SK-N-SH treated with all-trans-retinoic acid at 6 μM for 48 hours (cell line): ENCODE data around the gene CRAMP1.

Experiments
- ATAC-seq: fragments of 200-7000 bp; cut with Tn5 transposase; 3 replicates; pipeline ENCODE4 v1.9.1; 2020; ENCODE audit warnings: mild to moderate bottlenecking, moderate library complexity
- ARNTL ChIP-seq: fragments of 450-650 bp; formaldehyde crosslinking; IDR thresholded peaks from 2 replicates; pipeline ENCODE4 v1.5.0; 2020; ENCODE audit warnings: low read depth, mild to moderate bottlenecking, moderate library complexity, borderline replicate concordance
- BACH2 ChIP-seq: fragments of 250-450 bp; sonication (Bioruptor Pico); IDR thresholded peaks from 2 replicates; pipeline ENCODE4 v1.9.0; 2021; ENCODE audit warnings: mild to moderate bottlenecking, borderline replicate concordance
- CSDC2 ChIP-seq: fragments of 250-450 bp; sonication (Bioruptor Pico); IDR thresholded peaks from 2 replicates; pipeline ENCODE4 v1.5.0; 2020; ENCODE audit warnings: mild to moderate bottlenecking, moderate library complexity
- GLIS3 ChIP-seq: fragments of 250-450 bp; sonication (Bioruptor Pico); IDR thresholded peaks from 2 replicates; pipeline ENCODE4 v1.5.0; 2020; ENCODE audit warnings: mild to moderate bottlenecking, moderate library complexity
- ISL1 ChIP-seq: fragments of 250-450 bp; sonication (Bioruptor Pico); IDR thresholded peaks from 2 replicates; pipeline ENCODE4 v2.1.2; 2022; ENCODE audit warnings: mild to moderate bottlenecking, moderate library complexity
- OSR1 ChIP-seq: fragments of 250-450 bp; sonication (Bioruptor Pico); IDR thresholded peaks from 2 replicates; pipeline ENCODE4 v1.8.0; 2022; ENCODE audit warnings: moderate library complexity, mild to moderate bottlenecking, inconsistent platforms
- PATZ1 ChIP-seq: fragments of 250-450 bp; sonication (Bioruptor Pico); IDR thresholded peaks from 2 replicates; pipeline ENCODE4 v1.8.0; 2020; ENCODE audit warnings: mild to moderate bottlenecking, moderate library complexity, borderline replicate concordance
- POU6F1 ChIP-seq: fragments of 250-450 bp; sonication (Bioruptor Pico); IDR thresholded peaks from 2 replicates; pipeline ENCODE4 v1.8.0; 2021; ENCODE audit warnings: low read depth, mild to moderate bottlenecking, moderate library complexity, borderline replicate concordance
- PPARA ChIP-seq: fragments of 250-450 bp; sonication (Bioruptor Pico); IDR thresholded peaks from 2 replicates; pipeline ENCODE4 v1.5.0; 2020; ENCODE audit warnings: mild to moderate bottlenecking, borderline replicate concordance
- RARB ChIP-seq: fragments of 250-450 bp; sonication (Bioruptor Pico); IDR thresholded peaks from 2 replicates; pipeline ENCODE4 v1.8.0; 2021; ENCODE audit warnings: mild to moderate bottlenecking, moderate library complexity
- SNAI2 ChIP-seq: fragments of 250-450 bp; sonication (Bioruptor Pico); IDR thresholded peaks from 2 replicates; pipeline ENCODE4 v1.5.0; 2020; ENCODE audit warnings: mild to moderate bottlenecking, moderate library complexity
- TOX ChIP-seq: fragments of 250-450 bp; sonication (Bioruptor Pico); IDR thresholded peaks from 2 replicates; pipeline ENCODE4 v1.8.0; 2021; ENCODE audit warnings: mild to moderate bottlenecking, moderate library complexity, borderline replicate concordance
- TSHZ2 ChIP-seq: fragments of 250-450 bp; sonication (Bioruptor Pico); IDR thresholded peaks from 2 replicates; pipeline ENCODE4 v1.5.0; 2020; ENCODE audit warnings: mild to moderate bottlenecking, moderate library complexity
- ZC3H10 ChIP-seq: fragments of 250-450 bp; sonication (Bioruptor Pico); IDR thresholded peaks from 2 replicates; pipeline ENCODE4 v1.5.1; 2021; ENCODE audit warnings: mild to moderate bottlenecking, moderate library complexity
- ZFP3 ChIP-seq: fragments of 250-450 bp; sonication (Bioruptor Pico); IDR thresholded peaks from 2 replicates; pipeline ENCODE4 v1.5.0; 2020; ENCODE audit warnings: mild to moderate bottlenecking, moderate library complexity
- ZFP30 ChIP-seq: fragments of 450-650 bp; formaldehyde crosslinking; IDR thresholded peaks from 2 replicates; pipeline ENCODE4 v1.5.0; 2022; ENCODE audit warnings: mild to moderate bottlenecking, moderate library complexity
- ZNF565 ChIP-seq: fragments of 450-650 bp; formaldehyde crosslinking; conservative IDR thresholded peaks from 2 replicates; pipeline ENCODE4 v1.5.0; 2020; ENCODE audit warnings: low read depth, mild to moderate bottlenecking, moderate library complexity
- ZNF70 ChIP-seq: fragments of 450-650 bp; formaldehyde crosslinking; IDR thresholded peaks from 2 replicates; pipeline ENCODE4 v1.5.0; 2020; ENCODE audit warnings: mild to moderate bottlenecking, moderate library complexity
- TF ChIP-seq, protein P1 (sequence below): fragments of 250-450 bp; sonication (Bioruptor Pico); IDR thresholded peaks from 2 replicates; pipeline ENCODE4 v1.5.1; 2021; ENCODE audit warnings: mild to moderate bottlenecking, moderate library complexity
- TF ChIP-seq, protein P2 (sequence below): fragments of 250-450 bp; sonication (Bioruptor Pico); IDR thresholded peaks from 2 replicates; pipeline ENCODE4 v1.5.1; 2020; ENCODE audit warnings: low read depth, mild to moderate bottlenecking, moderate library complexity

CRAMP1 gene

GRCh38 chr16:1666316-1666715 is 54.2 kb downstream of the CRAMP1 start:
- TF ChIP-seq PATZ1 (no peak), POU6F1 (CRISPR knock-in tag) (no peak), SNAI2 (CRISPR knock-in tag) (no peak), ARNTL (no peak), RARB (CRISPR knock-in tag) (no peak), ZFP3 (CRISPR knock-in tag) (no peak), GLIS3 (CRISPR knock-in tag) (no peak), ZC3H10 (CRISPR knock-in tag) (no peak), BACH2 (CRISPR knock-in tag) (no peak), ZNF70 (CRISPR knock-in tag) (no peak), ISL1 (CRISPR knock-in tag) (no peak), OSR1 (CRISPR knock-in tag) (no peak), ZFP30 (CRISPR knock-in tag) (no peak), TSHZ2 (CRISPR knock-in tag) (no peak), ZNF565 (CRISPR knock-in tag) (no peak), CSDC2 (no peak), TOX (CRISPR knock-in tag) (no peak), PPARA (CRISPR knock-in tag) (no peak)
- TF ChIP-seq, protein P1, sequence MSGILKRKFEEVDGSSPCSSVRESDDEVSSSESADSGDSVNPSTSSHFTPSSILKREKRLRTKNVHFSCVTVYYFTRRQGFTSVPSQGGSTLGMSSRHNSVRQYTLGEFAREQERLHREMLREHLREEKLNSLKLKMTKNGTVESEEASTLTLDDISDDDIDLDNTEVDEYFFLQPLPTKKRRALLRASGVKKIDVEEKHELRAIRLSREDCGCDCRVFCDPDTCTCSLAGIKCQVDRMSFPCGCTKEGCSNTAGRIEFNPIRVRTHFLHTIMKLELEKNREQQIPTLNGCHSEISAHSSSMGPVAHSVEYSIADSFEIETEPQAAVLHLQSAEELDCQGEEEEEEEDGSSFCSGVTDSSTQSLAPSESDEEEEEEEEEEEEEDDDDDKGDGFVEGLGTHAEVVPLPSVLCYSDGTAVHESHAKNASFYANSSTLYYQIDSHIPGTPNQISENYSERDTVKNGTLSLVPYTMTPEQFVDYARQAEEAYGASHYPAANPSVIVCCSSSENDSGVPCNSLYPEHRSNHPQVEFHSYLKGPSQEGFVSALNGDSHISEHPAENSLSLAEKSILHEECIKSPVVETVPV, result no peak
- TF ChIP-seq, protein P2, sequence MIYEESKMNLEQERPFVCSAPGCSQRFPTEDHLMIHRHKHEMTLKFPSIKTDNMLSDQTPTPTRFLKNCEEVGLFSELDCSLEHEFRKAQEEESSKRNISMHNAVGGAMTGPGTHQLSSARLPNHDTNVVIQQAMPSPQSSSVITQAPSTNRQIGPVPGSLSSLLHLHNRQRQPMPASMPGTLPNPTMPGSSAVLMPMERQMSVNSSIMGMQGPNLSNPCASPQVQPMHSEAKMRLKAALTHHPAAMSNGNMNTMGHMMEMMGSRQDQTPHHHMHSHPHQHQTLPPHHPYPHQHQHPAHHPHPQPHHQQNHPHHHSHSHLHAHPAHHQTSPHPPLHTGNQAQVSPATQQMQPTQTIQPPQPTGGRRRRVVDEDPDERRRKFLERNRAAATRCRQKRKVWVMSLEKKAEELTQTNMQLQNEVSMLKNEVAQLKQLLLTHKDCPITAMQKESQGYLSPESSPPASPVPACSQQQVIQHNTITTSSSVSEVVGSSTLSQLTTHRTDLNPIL (CRISPR knock-in tag), result no peak
- TF ChIP-seq, all 23 proteins: peak for 0
- ATAC-seq, result no peak

- TF ChIP-seq TSHZ2 (CRISPR knock-in tag), result no peak
- TF ChIP-seq RARB (CRISPR knock-in tag), result no peak
- no peak for TF ChIP-seq PPARA (CRISPR knock-in tag)
- no peak for TF ChIP-seq ARNTL
- TF ChIP-seq, protein P2 (CRISPR knock-in tag), result no peak
- no peak for TF ChIP-seq ZNF70 (CRISPR knock-in tag)
- ATAC-seq, result no peak
Measured at GRCh38 chr16:1667271-1667670, 55.1 kb downstream of the CRAMP1 start.
